ENCODE measurements around the gene SLC27A1.

SLC27A1 gene

GRCh38 chr19:17470068-17470841 is at the start of gene SLC27A1:
Gene SLC27A1 (plus strand): TSS chr19:17470524. CDS start chr19:17470541, 17 bp downstream.
- peak; percentile 93 for DNase-seq (ENCODE audit: low read depth)

- DNase-seq (ENCODE audit: low read depth): no peak
Observed at GRCh38 chr19:17421942-17422341, 48.4 kb upstream of the SLC27A1 start.

GRCh38 chr19:17423429-17424208 is 46.7 kb upstream of the SLC27A1 start:
- no peak for DNase-seq (ENCODE audit: low read depth)

- no peak for DNase-seq (ENCODE audit: low read depth)
Observed at GRCh38 chr19:17424743-17425365, 45.5 kb upstream of the SLC27A1 start.

- DNase-seq (ENCODE audit: low read depth): no peak
Observed at GRCh38 chr19:17429641-17430113, 40.6 kb upstream of the SLC27A1 start.

- no peak for DNase-seq (ENCODE audit: low read depth)
Observed at GRCh38 chr19:17431417-17431816, 38.9 kb upstream of the SLC27A1 start.

GRCh38 chr19:17435218-17435617 is 35.1 kb upstream of the SLC27A1 start:
- no peak for DNase-seq (ENCODE audit: low read depth)

- DNase-seq (ENCODE audit: low read depth): no peak
Observed at GRCh38 chr19:17436094-17436873, 34.0 kb upstream of the SLC27A1 start.

- no peak for DNase-seq (ENCODE audit: low read depth)
Observed at GRCh38 chr19:17436874-17437267, 33.5 kb upstream of the SLC27A1 start.

GRCh38 chr19:17441241-17442021 is 28.9 kb upstream of the SLC27A1 start:
- DNase-seq (ENCODE audit: low read depth): no peak

- no peak for DNase-seq (ENCODE audit: low read depth)
Observed at GRCh38 chr19:17445526-17446165, 24.7 kb upstream of the SLC27A1 start.

- no peak for DNase-seq (ENCODE audit: low read depth)
Observed at GRCh38 chr19:17447704-17448130, 22.6 kb upstream of the SLC27A1 start.

- DNase-seq (ENCODE audit: low read depth): peak; percentile 42
Observed at GRCh38 chr19:17448131-17448967, 22.0 kb upstream of the SLC27A1 start, which contains the start of gene TMEM221. Gene TMEM221 (minus strand): TSS chr19:17448668. CDS start chr19:17448462, 206 bp downstream.

- DNase-seq (ENCODE audit: low read depth): no peak
Observed at GRCh38 chr19:17450264-17451075, 19.9 kb upstream of the SLC27A1 start.

- no peak for DNase-seq (ENCODE audit: low read depth)
Observed at GRCh38 chr19:17451820-17452219, 18.5 kb upstream of the SLC27A1 start.

- no peak for DNase-seq (ENCODE audit: low read depth)
Observed at GRCh38 chr19:17454576-17455071, 15.7 kb upstream of the SLC27A1 start.

GRCh38 chr19:17455308-17456123 is 14.8 kb upstream of the SLC27A1 start:
- DNase-seq (ENCODE audit: low read depth): no peak
